Measurements from ENCODE around the gene PCBP3.

DNA sequence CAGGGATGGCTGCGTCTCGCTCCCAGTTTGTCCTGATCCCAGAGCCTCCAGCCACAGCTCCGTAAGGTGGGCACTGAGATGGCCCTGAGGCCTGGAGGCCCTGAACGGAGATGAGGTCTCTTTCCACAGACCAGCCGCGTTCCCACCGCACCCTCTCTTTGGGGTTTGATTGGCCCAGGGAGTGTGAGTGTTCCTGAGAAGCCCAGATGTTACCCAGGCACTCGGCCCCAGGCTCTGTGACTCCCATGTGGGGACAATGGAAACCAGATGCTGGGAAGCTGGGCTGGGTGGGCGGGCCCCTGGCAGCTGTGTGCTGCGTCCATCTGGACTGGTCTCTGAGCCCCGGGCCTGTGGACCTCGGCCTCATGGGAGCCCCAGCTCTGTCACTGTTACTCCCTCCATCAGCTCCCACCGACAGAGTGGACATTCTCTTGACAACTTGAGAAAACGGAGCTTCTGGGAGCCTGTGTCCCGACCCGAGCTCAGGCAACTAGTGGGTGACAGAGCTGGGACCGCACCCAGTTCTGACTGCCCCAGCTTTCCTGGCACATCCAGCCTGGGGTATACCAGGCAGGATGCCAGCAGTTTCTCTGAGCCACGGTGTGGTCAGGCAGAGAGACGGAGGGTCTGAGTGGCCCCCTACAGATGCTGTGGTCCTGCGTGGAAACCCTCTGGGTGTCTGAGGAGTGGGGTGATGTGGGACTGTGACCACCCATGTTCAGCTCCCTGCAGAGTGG, 328.3 kb downstream of the PCBP3 start:
- no peak for TF ChIP-seq SIN3A (conservative IDR thresholded peaks at IDR 0.05 in 1 of 2, IDR thresholded peaks at IDR 0.05 in 1 of 2; ENCODE audit: low read depth in 1 of 2, low read length in 2 of 2)
- TF ChIP-seq TEAD4 (IDR thresholded peaks at IDR 0.05; ENCODE audit: low read depth, low read length): no peak
- TF ChIP-seq, protein P1, sequence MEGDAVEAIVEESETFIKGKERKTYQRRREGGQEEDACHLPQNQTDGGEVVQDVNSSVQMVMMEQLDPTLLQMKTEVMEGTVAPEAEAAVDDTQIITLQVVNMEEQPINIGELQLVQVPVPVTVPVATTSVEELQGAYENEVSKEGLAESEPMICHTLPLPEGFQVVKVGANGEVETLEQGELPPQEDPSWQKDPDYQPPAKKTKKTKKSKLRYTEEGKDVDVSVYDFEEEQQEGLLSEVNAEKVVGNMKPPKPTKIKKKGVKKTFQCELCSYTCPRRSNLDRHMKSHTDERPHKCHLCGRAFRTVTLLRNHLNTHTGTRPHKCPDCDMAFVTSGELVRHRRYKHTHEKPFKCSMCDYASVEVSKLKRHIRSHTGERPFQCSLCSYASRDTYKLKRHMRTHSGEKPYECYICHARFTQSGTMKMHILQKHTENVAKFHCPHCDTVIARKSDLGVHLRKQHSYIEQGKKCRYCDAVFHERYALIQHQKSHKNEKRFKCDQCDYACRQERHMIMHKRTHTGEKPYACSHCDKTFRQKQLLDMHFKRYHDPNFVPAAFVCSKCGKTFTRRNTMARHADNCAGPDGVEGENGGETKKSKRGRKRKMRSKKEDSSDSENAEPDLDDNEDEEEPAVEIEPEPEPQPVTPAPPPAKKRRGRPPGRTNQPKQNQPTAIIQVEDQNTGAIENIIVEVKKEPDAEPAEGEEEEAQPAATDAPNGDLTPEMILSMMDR (IDR thresholded peaks at IDR 0.05; ENCODE audit: control extremely low read depth in 1 of 3, insufficient read depth in 1 of 3, low read depth in 1 of 3, low read length in 3 of 3): no peak
- TF ChIP-seq, protein P2, sequence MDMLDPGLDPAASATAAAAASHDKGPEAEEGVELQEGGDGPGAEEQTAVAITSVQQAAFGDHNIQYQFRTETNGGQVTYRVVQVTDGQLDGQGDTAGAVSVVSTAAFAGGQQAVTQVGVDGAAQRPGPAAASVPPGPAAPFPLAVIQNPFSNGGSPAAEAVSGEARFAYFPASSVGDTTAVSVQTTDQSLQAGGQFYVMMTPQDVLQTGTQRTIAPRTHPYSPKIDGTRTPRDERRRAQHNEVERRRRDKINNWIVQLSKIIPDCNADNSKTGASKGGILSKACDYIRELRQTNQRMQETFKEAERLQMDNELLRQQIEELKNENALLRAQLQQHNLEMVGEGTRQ (IDR thresholded peaks at IDR 0.05; ENCODE audit: low read length): no peak
- TF ChIP-seq EP300 (IDR thresholded peaks at IDR 0.05; ENCODE audit: borderline replicate concordance in 1 of 2, low read depth in 2 of 2, low read length in 2 of 2): no peak
- no peak for TF ChIP-seq ZNF274 (IDR thresholded peaks at IDR 0.05; ENCODE audit: borderline replicate concordance, extremely low read depth, low read length)
- TF ChIP-seq KDM1A (IDR thresholded peaks at IDR 0.05; ENCODE audit: borderline replicate concordance, low read length): no peak
- TF ChIP-seq CREB1 (IDR thresholded peaks at IDR 0.05): no peak
- TF ChIP-seq POLR2A (IDR thresholded peaks at IDR 0.05; ENCODE audit: control extremely low read depth in 1 of 2, low read depth in 2 of 2, low read length in 2 of 2): no peak
- no peak for TF ChIP-seq EZH2 (IDR thresholded peaks at IDR 0.05; ENCODE audit: low read depth, low read length, severe bottlenecking)
- TF ChIP-seq MAFK (IDR thresholded peaks at IDR 0.05; ENCODE audit: low read depth, low read length): no peak
- TF ChIP-seq POLR2AphosphoS5 (IDR thresholded peaks at IDR 0.05; ENCODE audit: low read depth, low read length): no peak
